NCI-H2081 treated with DMSO at 0.1 percent for 48 hours (cell line): ENCODE data around the gene DLGAP1.

Experiments used
- DNase-seq: peaks from one replicate; lab custom pipeline; 2025; lab: John Stamatoyannopoulos, UW

DLGAP1 gene

GRCh38 chr18:3688690-3689089, 766.4 kb downstream of the DLGAP1 start:
- no peak for DNase-seq

- no peak for DNase-seq
Measured at GRCh38 chr18:3683483-3683882, 771.6 kb downstream of the DLGAP1 start.

- no peak for DNase-seq
Measured at GRCh38 chr18:3682061-3682460, 773.0 kb downstream of the DLGAP1 start.

- DNase-seq = no peak
Measured at GRCh38 chr18:3679241-3679640, 775.9 kb downstream of the DLGAP1 start.

GRCh38 chr18:3675994-3676393, 779.1 kb downstream of the DLGAP1 start:
- DNase-seq = no peak

- no peak for DNase-seq
Measured at GRCh38 chr18:3675446-3675845, 779.7 kb downstream of the DLGAP1 start.

- DNase-seq = no peak
Measured at GRCh38 chr18:3671176-3671575, 783.9 kb downstream of the DLGAP1 start.

- DNase-seq = no peak
Measured at GRCh38 chr18:3669376-3669775, 785.7 kb downstream of the DLGAP1 start.

- no peak for DNase-seq
Measured at GRCh38 chr18:3667255-3668137, 787.6 kb downstream of the DLGAP1 start.

GRCh38 chr18:3666526-3667254, 788.4 kb downstream of the DLGAP1 start:
- DNase-seq = no peak

- peak; percentile 61 for DNase-seq
Measured at GRCh38 chr18:3665780-3666525, 789.2 kb downstream of the DLGAP1 start.

GRCh38 chr18:3665204-3665603, 789.9 kb downstream of the DLGAP1 start:
- DNase-seq = no peak

GRCh38 chr18:3664563-3665178, 790.4 kb downstream of the DLGAP1 start:
- no peak for DNase-seq

- DNase-seq = no peak
Measured at GRCh38 chr18:3663870-3664512, 791.1 kb downstream of the DLGAP1 start.

GRCh38 chr18:3661989-3662388, 793.1 kb downstream of the DLGAP1 start:
- no peak for DNase-seq

GRCh38 chr18:3660739-3661515, 794.2 kb downstream of the DLGAP1 start:
- no peak for DNase-seq

GRCh38 chr18:3658529-3658928, 796.6 kb downstream of the DLGAP1 start:
- DNase-seq = no peak

- DNase-seq = no peak
Measured at GRCh38 chr18:3655254-3656050, 799.7 kb downstream of the DLGAP1 start.

- DNase-seq = no peak
Measured at GRCh38 chr18:3654442-3655253, 800.5 kb downstream of the DLGAP1 start.
